Epidermal melanocyte (primary cell): ENCODE data around the gene FARP1.

Experiments
- DNase-seq: peaks from one replicate; pipeline ENCODE4 v3.0.0; 2011; ENCODE audit warnings: low spot score; ENCODE audit not compliant: insufficient read length

FARP1 gene

GRCh38 chr13:98279473-98280175 lies 136.7 kb downstream of the FARP1 start:
- DNase-seq, result no peak

- no peak for DNase-seq
Measured at GRCh38 chr13:98280176-98280510, 137.2 kb downstream of the FARP1 start.

- no peak for DNase-seq
Measured at GRCh38 chr13:98284679-98285078, 141.8 kb downstream of the FARP1 start.

DNA sequence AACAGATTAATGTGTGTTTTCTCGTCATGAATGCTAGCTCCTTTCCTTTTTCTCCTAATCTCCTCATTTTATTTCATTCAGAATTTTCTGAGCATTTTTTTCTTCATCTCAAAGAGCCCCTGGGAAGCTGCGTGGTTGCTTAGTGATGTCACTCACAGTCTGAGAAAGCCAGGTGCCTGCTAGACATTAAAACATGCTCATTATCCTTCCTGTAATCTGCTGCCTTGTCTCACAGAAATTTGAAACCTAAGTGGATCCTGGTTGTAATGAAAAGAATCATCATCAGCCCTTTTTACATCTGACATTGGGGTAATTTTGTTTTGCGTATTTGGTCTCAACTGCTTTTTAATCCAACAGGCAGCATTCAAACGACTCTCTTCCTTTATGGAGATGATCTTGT lies 142.4 kb downstream of the FARP1 start:
- no peak for DNase-seq

GRCh38 chr13:98285852-98286594 lies 143.1 kb downstream of the FARP1 start:
- no peak for DNase-seq

GRCh38 chr13:98286799-98287198 lies 143.9 kb downstream of the FARP1 start:
- no peak for DNase-seq

- DNase-seq, result no peak
Measured at GRCh38 chr13:98288211-98288610, 145.3 kb downstream of the FARP1 start.

GRCh38 chr13:98289339-98289945 lies 146.5 kb downstream of the FARP1 start:
- no peak for DNase-seq

DNA sequence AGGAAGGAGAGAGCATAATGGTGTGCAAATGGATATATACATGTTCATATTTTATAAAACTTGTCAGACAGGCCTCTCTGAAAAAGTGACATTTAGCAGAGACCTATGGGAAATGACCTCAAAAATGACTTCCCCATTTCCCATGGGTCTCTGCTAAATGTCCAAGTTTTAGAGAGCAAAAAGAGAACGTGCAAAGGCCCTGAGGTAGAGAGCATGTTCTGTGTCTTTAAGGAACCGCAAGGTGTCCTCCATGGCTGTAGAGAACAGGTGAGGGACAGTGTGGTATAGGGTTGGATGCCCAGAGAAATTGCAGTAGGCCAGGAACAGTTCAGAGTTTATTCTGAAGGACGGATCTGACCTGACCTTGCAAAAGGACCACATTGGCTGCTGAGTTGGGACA lies 147.4 kb downstream of the FARP1 start:
- no peak for DNase-seq

- peak; percentile 77 for DNase-seq
Measured at GRCh38 chr13:98291658-98292057, 148.8 kb downstream of the FARP1 start.

DNA sequence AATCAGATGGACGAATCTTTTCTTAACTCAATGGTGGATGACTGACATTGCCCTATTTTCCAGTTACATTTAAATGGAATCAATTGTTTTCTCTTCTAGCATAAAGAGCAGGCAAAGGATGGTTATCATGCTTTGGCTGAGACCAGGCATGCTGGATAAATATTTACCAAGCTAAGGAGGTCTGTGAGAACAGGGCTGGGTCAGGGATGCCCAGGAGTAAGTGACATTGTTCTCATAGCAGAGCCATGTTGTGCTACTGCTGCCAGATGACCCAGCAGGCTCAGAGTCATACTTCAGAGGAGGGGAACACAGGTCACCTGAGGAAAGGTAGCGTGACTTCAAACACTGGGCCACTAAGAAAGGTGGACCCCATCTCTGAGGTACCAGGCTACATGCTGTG lies 150.2 kb downstream of the FARP1 start:
- no peak for DNase-seq

- no peak for DNase-seq
Measured at GRCh38 chr13:98293570-98294142, 150.8 kb downstream of the FARP1 start.

- DNase-seq, result no peak
Measured at GRCh38 chr13:98295371-98295770, 152.5 kb downstream of the FARP1 start.

- no peak for DNase-seq
Measured at GRCh38 chr13:98297051-98297450, 154.2 kb downstream of the FARP1 start.

DNA sequence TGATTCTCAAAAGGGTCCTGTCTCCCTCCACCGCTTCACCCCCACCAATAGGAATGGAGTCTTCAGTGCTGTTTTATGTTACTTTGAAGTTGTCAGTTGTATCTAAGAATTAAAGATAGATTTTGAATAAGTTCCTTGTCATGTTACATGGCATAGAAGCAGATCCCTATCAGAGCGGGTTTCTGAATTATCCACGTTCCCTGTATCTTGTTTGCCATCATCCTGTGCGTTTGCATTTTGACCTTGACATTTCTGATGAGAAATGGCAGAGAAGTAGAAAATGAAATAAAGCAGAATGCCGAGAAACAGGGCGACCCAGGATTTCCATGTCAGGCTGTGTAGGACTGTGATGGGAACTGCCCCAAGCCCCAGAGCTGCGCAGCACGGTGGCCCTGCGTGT lies 154.9 kb downstream of the FARP1 start:
- DNase-seq, result no peak

- DNase-seq, result no peak
Measured at GRCh38 chr13:98298599-98298998, 155.7 kb downstream of the FARP1 start.

- no peak for DNase-seq
Measured at GRCh38 chr13:98299235-98299965, 156.5 kb downstream of the FARP1 start.

DNA sequence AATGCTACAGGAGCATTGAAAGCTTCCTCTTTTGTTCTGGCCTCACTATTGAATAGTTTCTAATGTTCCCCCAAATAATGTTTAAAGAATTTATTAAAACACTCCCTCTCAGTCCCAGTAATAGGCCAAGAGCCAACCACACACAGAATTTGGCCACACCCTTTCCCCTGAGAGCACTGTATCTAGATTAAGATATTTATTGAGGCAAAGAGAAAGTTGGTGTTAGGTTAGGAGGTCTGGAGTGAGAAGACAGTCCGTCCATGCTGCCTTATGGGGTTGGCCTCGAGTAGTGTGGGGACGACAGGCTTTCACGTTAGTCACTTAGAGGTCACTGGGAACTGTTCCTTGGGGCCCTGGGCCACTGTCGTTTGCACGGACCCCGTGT lies 157.1 kb downstream of the FARP1 start:
- no peak for DNase-seq

DNA sequence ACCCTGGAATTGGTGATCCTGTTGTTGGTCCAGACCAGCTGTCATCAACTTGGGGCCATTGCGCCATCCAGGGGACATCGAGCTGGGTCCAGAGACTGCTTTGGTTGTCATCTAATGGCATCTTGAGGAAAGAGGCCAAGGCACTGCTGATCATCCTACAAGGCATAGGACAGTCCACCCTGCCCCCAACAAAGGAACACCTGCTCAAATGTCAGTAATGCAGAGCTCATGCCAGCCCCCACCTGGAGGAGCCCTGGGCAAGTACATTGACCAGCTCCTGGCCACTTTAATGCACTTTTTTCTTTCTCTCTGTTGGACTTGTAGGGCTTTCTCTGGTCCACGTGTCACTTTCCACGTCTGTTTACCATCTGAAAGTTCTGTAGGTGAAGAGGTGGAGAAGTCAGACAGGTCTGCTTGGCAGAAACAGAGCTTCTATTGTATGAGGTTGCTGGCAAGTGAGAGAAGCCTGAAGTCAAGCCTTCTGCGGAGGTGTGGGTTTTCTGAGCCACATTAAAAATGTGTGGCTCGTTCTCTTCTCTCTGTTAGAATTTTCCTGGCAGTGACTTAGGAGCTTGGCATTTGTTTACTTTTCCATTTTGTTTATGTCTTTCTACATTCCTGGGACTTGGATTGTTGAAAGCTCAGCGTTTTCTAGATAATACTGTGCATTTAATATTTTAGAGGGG lies 158.2 kb downstream of the FARP1 start:
- peak; percentile 23 for DNase-seq

- DNase-seq, result no peak
Measured at GRCh38 chr13:98301721-98302120, 158.8 kb downstream of the FARP1 start.

DNA sequence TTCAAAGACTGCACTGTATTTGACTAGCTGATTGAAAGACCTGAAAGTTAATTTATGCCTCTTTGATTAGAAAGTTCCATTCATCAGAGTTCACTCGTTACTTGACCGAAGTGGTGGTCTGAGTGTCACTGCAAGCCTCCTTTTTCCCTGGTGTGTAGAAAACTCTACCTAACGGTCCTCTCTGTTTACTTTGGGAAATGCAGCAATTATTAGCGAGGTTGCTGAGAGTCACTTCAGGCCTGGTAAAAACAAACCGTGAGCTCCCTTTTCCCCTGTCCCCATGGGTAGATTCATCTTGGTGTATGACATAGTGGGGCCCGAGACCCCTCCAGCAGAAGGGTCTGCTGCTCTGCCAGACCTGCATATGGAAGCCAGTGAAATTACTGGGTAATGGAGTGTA lies 161.0 kb downstream of the FARP1 start:
- DNase-seq, result no peak
